ENCODE results near the gene PXDN.
"Not testable (repeated sequence)": the region's sequence is repeated elsewhere in the genome, so short reads cannot be mapped to it uniquely, and the experiment has no call there.

Gene PXDN

DNA sequence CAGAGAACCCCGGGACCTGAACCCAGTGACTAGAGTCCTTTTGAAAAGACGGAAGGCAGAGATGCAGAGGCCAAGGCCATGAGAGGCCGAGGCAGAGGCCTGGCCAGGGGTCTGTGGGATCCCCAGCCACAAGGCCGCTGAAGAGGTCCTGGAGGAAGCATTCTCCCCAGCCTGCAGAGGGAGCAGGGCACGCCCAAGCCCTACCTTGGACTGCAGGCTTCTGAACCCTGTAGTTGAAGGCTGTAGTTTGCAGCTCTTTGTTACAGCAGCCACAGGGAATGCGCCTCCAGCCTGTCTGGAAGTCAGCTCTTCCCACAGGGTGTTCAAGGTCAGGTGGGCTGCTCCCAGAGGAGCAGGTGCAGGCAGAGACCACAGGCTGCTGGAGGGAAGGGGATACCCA lies 22.1 kb upstream of the PXDN start:
- no peak for DNase-seq
- Histone ChIP-seq H3K36me3 (ENCODE audit: control insufficient read depth, insufficient read depth, low read length) (no peaks in the 10 kb centered on the region), H3K27ac (ENCODE audit: insufficient read depth, low read length, poor library complexity, severe bottlenecking) (no peak overlapping the region), H3K4me3 (ENCODE audit: insufficient read depth, low read depth, low read length, poor library complexity, severe bottlenecking) (no peak overlapping the region), H3K27me3 (replicated peaks; ENCODE audit: control insufficient read depth, insufficient read depth, low read length, poor library complexity, severe bottlenecking) (no peaks in the 10 kb centered on the region), H3K4me1 (ENCODE audit: control insufficient read depth, insufficient read depth, low read length, poor library complexity, severe bottlenecking) (no peaks in the 10 kb centered on the region), H3K9me3 (ENCODE audit: control insufficient read depth, low read length) (no peaks in the 10 kb centered on the region)

DNA sequence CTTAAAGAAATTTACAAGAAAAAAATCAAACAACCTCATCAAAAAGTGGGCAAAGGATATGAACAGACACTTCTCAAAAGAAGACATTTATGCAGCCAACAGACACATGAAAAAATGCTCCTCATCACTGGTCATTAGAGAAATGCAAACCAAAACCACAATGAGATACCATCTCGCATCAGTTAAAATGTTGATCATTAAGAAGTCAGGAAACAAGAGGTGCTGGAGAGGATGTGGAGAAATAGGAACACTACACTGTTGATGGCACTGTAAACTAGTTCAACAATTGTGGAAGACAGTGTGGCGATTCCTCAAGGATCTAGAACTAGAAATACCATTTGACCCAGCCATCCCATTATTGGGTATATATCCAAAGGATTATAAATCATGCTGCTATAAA lies 20.9 kb upstream of the PXDN start:
- not testable (repeated sequence) for DNase-seq; H3K4me1 ChIP-seq (ENCODE audit: control insufficient read depth, insufficient read depth, low read length, poor library complexity, severe bottlenecking); H3K36me3 ChIP-seq (ENCODE audit: control insufficient read depth, insufficient read depth, low read length); H3K27ac ChIP-seq (ENCODE audit: insufficient read depth, low read length, poor library complexity, severe bottlenecking); H3K27me3 ChIP-seq (replicated peaks; ENCODE audit: control insufficient read depth, insufficient read depth, low read length, poor library complexity, severe bottlenecking); H3K9me3 ChIP-seq (ENCODE audit: control insufficient read depth, low read length); H3K4me3 ChIP-seq (ENCODE audit: insufficient read depth, low read depth, low read length, poor library complexity, severe bottlenecking)

DNA sequence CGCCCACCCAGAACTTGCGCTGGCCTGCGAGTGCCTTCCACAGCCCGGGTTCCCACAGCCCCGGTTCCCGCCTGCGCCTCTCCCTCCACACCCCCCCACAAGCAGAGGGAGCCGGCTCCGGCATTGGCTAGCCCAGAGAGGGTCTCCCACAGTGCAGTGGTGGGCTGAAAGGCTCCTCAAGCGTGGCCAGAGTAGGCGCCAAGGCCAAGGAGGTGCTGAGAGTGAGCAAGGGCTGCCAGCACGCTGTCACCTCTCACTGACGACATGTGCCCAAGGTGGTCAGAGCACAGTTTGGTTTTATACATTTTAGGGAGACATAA lies 15.3 kb upstream of the PXDN start:
- no peaks in the 10 kb centered on the region for H3K27me3 ChIP-seq (replicated peaks; ENCODE audit: control insufficient read depth, insufficient read depth, low read length, poor library complexity, severe bottlenecking)
- no peak overlapping the region for H3K4me3 ChIP-seq (ENCODE audit: insufficient read depth, low read depth, low read length, poor library complexity, severe bottlenecking)
- H3K4me1 ChIP-seq (ENCODE audit: control insufficient read depth, insufficient read depth, low read length, poor library complexity, severe bottlenecking): no peaks in the 10 kb centered on the region
- no peak for DNase-seq
- H3K9me3 ChIP-seq (ENCODE audit: control insufficient read depth, low read length): no peaks in the 10 kb centered on the region
- H3K27ac ChIP-seq (ENCODE audit: insufficient read depth, low read length, poor library complexity, severe bottlenecking): no peak overlapping the region
- H3K36me3 ChIP-seq (ENCODE audit: control insufficient read depth, insufficient read depth, low read length): no peaks in the 10 kb centered on the region

DNA sequence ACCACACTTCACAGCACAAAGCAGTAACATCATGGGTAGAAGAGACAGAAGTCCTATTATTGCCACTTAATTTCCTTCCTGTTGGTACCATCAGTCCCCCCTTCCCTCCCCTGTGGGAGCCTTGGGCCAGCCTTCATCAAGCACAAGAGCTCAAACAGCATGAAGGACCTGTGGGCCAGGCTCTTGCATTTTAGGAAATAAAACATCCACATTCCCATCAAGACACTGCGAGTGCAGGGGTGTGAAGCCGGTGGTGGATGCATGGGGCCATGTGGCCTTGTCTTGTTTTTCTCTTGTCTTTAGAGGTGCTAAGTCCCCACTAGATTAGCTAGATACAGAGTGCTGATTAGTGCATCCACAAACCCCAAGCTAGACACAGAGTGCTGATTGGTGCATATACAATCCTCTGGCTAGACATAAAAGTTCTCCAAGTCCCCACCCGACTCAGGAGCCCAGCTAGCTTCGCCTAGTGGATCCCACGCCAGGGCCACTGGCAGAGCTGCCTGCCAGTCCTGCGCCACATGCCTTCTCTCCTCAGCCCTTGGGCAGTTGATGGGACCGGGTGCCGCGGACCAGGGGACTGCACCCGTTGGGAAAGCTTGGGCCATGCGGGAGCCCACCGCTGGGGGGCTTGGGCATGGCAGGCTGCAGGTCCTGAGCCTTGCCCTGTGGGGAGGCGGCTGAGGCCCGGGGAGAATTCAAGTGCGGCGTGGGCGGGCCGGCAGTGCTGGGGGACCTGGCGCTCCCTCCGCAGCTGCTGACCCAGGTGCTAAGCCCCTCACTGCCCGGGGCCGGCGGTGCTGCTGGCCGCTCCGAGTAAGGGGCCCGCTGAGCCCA lies 14.7 kb upstream of the PXDN start:
- no peaks in the 10 kb centered on the region for H3K27me3 ChIP-seq (replicated peaks; ENCODE audit: control insufficient read depth, insufficient read depth, low read length, poor library complexity, severe bottlenecking)
- no peak overlapping the region for H3K4me3 ChIP-seq (ENCODE audit: insufficient read depth, low read depth, low read length, poor library complexity, severe bottlenecking)
- DNase-seq: no peak
- H3K27ac ChIP-seq (ENCODE audit: insufficient read depth, low read length, poor library complexity, severe bottlenecking): no peak overlapping the region
- H3K9me3 ChIP-seq (ENCODE audit: control insufficient read depth, low read length): no peaks in the 10 kb centered on the region
- no peaks in the 10 kb centered on the region for H3K36me3 ChIP-seq (ENCODE audit: control insufficient read depth, insufficient read depth, low read length)
- H3K4me1 ChIP-seq (ENCODE audit: control insufficient read depth, insufficient read depth, low read length, poor library complexity, severe bottlenecking): no peaks in the 10 kb centered on the region

DNA sequence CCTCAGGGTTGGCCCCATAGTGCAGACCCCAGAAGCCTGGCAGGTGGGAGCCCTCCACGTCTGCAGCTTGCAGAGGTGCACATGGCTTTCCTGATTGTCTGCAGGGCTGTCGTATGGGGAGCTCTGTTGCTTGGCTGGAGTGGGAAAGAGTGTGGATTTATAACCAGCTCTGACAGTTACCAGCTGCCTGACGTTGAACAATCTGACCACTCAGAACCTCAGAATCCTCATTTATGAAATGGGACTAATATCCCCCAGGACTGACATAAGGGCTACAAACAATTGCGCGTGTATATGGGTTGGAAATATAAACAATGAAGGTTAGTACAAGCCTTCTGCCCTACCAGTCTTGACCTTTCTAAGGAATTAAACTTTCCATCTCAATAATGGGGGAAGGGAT lies 13.9 kb upstream of the PXDN start:
- Histone ChIP-seq H3K4me3 (ENCODE audit: insufficient read depth, low read depth, low read length, poor library complexity, severe bottlenecking) (no peak overlapping the region), H3K27ac (ENCODE audit: insufficient read depth, low read length, poor library complexity, severe bottlenecking) (no peak overlapping the region), H3K27me3 (replicated peaks; ENCODE audit: control insufficient read depth, insufficient read depth, low read length, poor library complexity, severe bottlenecking) (no peaks in the 10 kb centered on the region), H3K36me3 (ENCODE audit: control insufficient read depth, insufficient read depth, low read length) (no peaks in the 10 kb centered on the region), H3K9me3 (ENCODE audit: control insufficient read depth, low read length) (no peaks in the 10 kb centered on the region), H3K4me1 (ENCODE audit: control insufficient read depth, insufficient read depth, low read length, poor library complexity, severe bottlenecking) (no peaks in the 10 kb centered on the region)
- no peak for DNase-seq

DNA sequence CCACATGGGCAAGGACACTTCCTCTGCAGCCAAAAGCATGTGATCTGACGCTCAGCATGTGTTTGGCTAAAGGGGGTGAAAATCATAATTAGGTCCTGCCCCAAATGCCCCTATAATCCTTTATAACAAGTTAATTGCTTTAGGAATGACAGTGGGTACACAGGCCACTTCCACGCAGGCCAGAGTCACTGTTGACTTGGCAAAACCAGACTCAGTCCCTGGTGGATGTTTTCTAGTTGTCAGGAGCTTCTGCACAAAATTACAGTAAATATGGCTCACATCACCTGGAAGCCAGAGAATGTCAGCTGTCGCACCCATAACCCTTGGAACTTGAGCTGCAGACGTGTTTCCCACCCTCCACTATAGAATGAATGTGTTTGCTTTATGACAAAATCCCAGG lies 13.3 kb upstream of the PXDN start:
- H3K27me3 ChIP-seq (replicated peaks; ENCODE audit: control insufficient read depth, insufficient read depth, low read length, poor library complexity, severe bottlenecking): no peaks in the 10 kb centered on the region

DNA sequence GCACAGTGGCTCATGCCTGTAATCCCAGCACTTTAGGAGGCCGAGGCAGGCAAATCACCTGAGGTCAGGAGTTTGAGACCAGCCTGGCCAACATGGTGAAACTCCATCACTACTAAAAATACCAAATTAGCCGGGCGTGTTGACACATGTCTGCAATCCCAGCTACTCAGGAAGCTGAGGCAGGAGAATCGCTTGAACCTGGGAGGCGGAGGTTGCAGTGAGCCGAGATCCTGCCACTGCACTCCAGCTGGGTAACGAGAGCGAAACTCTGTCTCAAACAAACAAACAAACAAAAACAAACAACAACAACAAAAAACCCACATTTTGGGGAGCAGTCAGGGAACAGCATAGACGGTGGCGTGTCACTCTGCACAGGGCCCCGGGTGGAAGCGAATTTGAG lies 12.8 kb upstream of the PXDN start:
- not testable (repeated sequence) for H3K27ac ChIP-seq (ENCODE audit: insufficient read depth, low read length, poor library complexity, severe bottlenecking)

More for the DNA sequence above, 13.3 kb upstream of the PXDN start:
- H3K4me3 ChIP-seq (ENCODE audit: insufficient read depth, low read depth, low read length, poor library complexity, severe bottlenecking): no peak overlapping the region
- H3K4me1 ChIP-seq (ENCODE audit: control insufficient read depth, insufficient read depth, low read length, poor library complexity, severe bottlenecking): no peaks in the 10 kb centered on the region
- H3K36me3 ChIP-seq (ENCODE audit: control insufficient read depth, insufficient read depth, low read length): no peaks in the 10 kb centered on the region
- no peaks in the 10 kb centered on the region for H3K9me3 ChIP-seq (ENCODE audit: control insufficient read depth, low read length)
- no peak for DNase-seq
- H3K27ac ChIP-seq (ENCODE audit: insufficient read depth, low read length, poor library complexity, severe bottlenecking): no peak overlapping the region

DNA sequence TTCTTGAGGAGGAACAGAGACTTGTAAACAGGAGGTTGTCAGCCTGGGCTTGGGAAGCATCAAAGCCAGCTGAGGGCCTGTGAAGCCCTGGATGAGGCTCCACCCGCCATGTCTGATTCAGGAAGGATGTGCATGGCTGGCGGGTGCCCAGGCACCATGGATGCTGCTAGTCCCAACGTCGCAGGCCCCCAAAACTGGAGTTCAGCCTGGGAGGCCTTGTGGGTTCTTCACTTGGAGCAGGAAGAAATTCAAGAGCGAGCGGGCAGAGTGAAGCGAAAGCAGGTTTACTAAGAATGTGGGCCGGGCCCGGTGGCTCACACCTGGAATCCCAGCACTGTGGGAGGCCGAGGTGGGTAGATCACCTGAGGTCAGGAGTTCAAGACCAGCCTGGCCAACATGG lies 12.1 kb upstream of the PXDN start:
- DNase-seq: no peak
- no peak overlapping the region for H3K4me3 ChIP-seq (ENCODE audit: insufficient read depth, low read depth, low read length, poor library complexity, severe bottlenecking)
- H3K4me1 ChIP-seq (ENCODE audit: control insufficient read depth, insufficient read depth, low read length, poor library complexity, severe bottlenecking): no peaks in the 10 kb centered on the region
- H3K9me3 ChIP-seq (ENCODE audit: control insufficient read depth, low read length): no peaks in the 10 kb centered on the region
- no peak overlapping the region for H3K27ac ChIP-seq (ENCODE audit: insufficient read depth, low read length, poor library complexity, severe bottlenecking)
- no peaks in the 10 kb centered on the region for H3K27me3 ChIP-seq (replicated peaks; ENCODE audit: control insufficient read depth, insufficient read depth, low read length, poor library complexity, severe bottlenecking)
- no peaks in the 10 kb centered on the region for H3K36me3 ChIP-seq (ENCODE audit: control insufficient read depth, insufficient read depth, low read length)

More for the DNA sequence above, 12.8 kb upstream of the PXDN start:
- H3K4me3 ChIP-seq (ENCODE audit: insufficient read depth, low read depth, low read length, poor library complexity, severe bottlenecking); H3K36me3 ChIP-seq (ENCODE audit: control insufficient read depth, insufficient read depth, low read length); H3K27me3 ChIP-seq (replicated peaks; ENCODE audit: control insufficient read depth, insufficient read depth, low read length, poor library complexity, severe bottlenecking); H3K9me3 ChIP-seq (ENCODE audit: control insufficient read depth, low read length); H3K4me1 ChIP-seq (ENCODE audit: control insufficient read depth, insufficient read depth, low read length, poor library complexity, severe bottlenecking); DNase-seq: not testable (repeated sequence)

DNA sequence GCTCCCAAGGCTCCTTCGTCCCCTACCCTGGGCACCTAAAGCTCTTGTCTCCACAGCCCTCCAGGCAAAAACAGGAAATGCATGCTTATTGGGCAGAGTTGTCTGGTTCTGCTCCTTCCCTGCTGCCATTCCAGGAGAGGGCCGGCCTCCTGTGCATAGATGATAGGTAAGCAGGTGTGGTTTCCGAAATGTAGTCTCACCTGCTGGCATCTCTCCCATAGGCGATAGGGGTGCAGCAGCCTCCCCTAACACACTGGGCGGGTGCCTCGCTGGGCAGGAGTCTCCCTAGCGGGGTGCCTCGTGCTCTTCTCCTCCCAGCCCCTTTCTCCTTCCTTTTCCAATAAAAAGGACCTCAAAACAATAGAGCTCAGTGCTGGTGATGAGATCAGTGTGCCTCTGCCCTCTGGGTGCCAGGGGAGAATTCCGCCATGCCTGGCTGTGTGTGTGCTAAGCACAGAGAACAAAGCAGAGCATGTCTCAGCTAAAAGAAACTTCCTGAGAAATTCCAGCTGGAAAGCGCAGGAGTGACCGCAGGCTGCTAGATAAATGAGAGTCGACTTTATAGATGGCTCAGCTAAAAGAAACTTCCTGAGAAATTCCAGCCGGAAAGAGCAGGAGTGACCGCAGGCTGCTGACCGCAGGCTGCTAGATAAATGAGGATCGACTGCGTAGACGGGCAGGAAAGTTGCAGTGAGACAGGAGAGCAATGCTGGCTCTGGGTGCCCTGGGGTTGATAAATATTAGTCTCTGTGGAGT lies 11.3 kb upstream of the PXDN start:
- no peaks in the 10 kb centered on the region for H3K36me3 ChIP-seq (ENCODE audit: control insufficient read depth, insufficient read depth, low read length)
- H3K4me3 ChIP-seq (ENCODE audit: insufficient read depth, low read depth, low read length, poor library complexity, severe bottlenecking): no peak overlapping the region
- H3K27me3 ChIP-seq (replicated peaks; ENCODE audit: control insufficient read depth, insufficient read depth, low read length, poor library complexity, severe bottlenecking): no peaks in the 10 kb centered on the region
- H3K9me3 ChIP-seq (ENCODE audit: control insufficient read depth, low read length): no peaks in the 10 kb centered on the region
- no peaks in the 10 kb centered on the region for H3K4me1 ChIP-seq (ENCODE audit: control insufficient read depth, insufficient read depth, low read length, poor library complexity, severe bottlenecking)
- no peak for DNase-seq
- no peak overlapping the region for H3K27ac ChIP-seq (ENCODE audit: insufficient read depth, low read length, poor library complexity, severe bottlenecking)

DNA sequence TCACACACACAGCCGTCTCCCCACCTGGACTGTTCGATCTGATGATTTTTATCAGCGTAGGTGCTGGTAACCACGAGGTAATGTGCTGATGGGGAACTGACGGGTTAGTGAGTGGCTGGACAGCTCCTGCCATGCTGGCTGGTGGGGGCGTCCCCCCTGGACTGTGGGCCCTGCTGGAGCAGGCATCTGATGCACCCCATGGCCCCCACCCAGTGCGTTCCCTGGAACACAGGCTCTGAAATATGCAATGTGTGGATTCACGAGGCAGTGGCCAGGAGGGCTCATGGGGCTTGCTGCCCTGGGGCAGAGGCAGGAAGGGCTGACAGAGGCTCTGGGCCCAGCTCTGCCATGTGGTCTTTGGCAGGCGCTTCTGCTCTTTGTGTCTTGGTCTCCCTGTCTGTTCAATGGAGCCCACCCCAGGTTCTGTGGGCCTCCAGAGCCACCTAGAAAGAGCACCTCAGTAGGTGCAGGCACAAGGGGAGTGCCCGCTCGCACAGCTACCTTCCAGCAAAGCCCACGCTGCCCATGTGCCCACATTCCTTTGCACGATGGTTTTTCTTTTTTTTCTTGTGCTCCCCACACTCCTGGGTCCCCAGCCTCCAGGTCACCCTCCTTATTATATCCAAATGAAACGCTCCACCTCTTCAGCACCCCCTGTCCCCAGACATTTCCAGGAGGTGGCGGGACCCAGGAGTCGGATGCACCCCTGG lies 10.3 kb upstream of the PXDN start:
- Histone ChIP-seq H3K4me1 (ENCODE audit: control insufficient read depth, insufficient read depth, low read length, poor library complexity, severe bottlenecking) (no peaks in the 10 kb centered on the region), H3K36me3 (ENCODE audit: control insufficient read depth, insufficient read depth, low read length) (no peaks in the 10 kb centered on the region), H3K27ac (ENCODE audit: insufficient read depth, low read length, poor library complexity, severe bottlenecking) (no peak overlapping the region), H3K27me3 (replicated peaks; ENCODE audit: control insufficient read depth, insufficient read depth, low read length, poor library complexity, severe bottlenecking) (no peaks in the 10 kb centered on the region), H3K9me3 (ENCODE audit: control insufficient read depth, low read length) (no peaks in the 10 kb centered on the region), H3K4me3 (ENCODE audit: insufficient read depth, low read depth, low read length, poor library complexity, severe bottlenecking) (no peak overlapping the region)
- no peak for DNase-seq

Data from effector memory CD4-positive, alpha-beta T cell (primary cell).